A549 treated with dexamethasone at 1 μM for 4 hours (cell line): ENCODE data around the gene RTP5. TPM values are rescaled to one million over a fixed set of nuclear protein-coding genes. Genes with fewer than 3 reads are reported as not detected.

Experiments
- total RNA-seq: library from RNA; stranded (reverse); fragments of 200-300 nt; extraction: Qiagen RNA extraction; gene quantifications from 5 replicates; pipeline ENCODE4 v1.2.3, GENCODE V29; 2022

Gene RTP5
- total RNA-seq, result not detected in 5 replicates

GRCh38 chr2:241869087-241869961, at the start of gene RTP5:
Gene RTP5 (plus strand): TSS chr2:241869729. CDS start chr2:241869757, 28 bp downstream.

GRCh38 chr2:241858206-241859016, 11.1 kb upstream of the RTP5 start, which contains the start of gene PDCD1:
Gene PDCD1 (minus strand): TSS chr2:241858894. CDS start chr2:241858838, 56 bp downstream.

Other genes with a start within 250 kb of the RTP5 start
- gene THAP4, start 232.6 kb upstream of the RTP5 start, total RNA-seq, result 61.5 to 88.4 TPM (median 82.3 TPM) in 5 replicates
- 46.5 to 61.0 TPM (median 51.5 TPM) in 5 replicates for gene ATG4B, start 232.0 kb upstream of the RTP5 start, total RNA-seq
- 111 to 129 TPM (median 113 TPM) in 5 replicates for gene DTYMK, start 182.9 kb upstream of the RTP5 start, total RNA-seq
- 21.3 to 26.7 TPM (median 23.5 TPM) in 5 replicates for gene ING5, start 167.7 kb upstream of the RTP5 start, total RNA-seq
- gene D2HGDH, start 135.1 kb upstream of the RTP5 start, total RNA-seq, result 5.1 to 10.6 TPM (median 8.5 TPM) in 5 replicates
- gene GAL3ST2, start 92.9 kb upstream of the RTP5 start, total RNA-seq, result 0.15 to 0.27 TPM (median 0.25 TPM) in 5 replicates
- 0.25 to 0.34 TPM (median 0.27 TPM) in 4 of 5 replicates, not detected in the other for gene NEU4, start 60.5 kb upstream of the RTP5 start, total RNA-seq
- gene PDCD1, start 10.8 kb upstream of the RTP5 start, total RNA-seq, result 0.03 TPM in 1 of 5 replicates, not detected in the others